K562 (cell line): ENCODE results near the gene GAB2. TPM values are rescaled to one million over a fixed set of nuclear protein-coding genes. Genes with fewer than 3 reads are reported as not detected.

Experiments used
- ATAC-seq: fragments of 200-7000 bp; cut with Tn5 transposase; 3 replicates; pipeline ENCODE4 v1.9.1; 2020; ENCODE audit warnings: moderate library complexity
- BruUV-seq: library from RNA; stranded (reverse); fragments of 400-500 nt; replicated peaks from 2 replicates; lab custom pipeline; 2021; lab: Mats Ljungman, UMichigan
- CTCF ChIA-PET: fragments of 300-600 bp; formaldehyde crosslinking; extraction: SDS; loops from one replicate; lab custom pipeline; 2021; ENCODE audit warnings: low intra/inter-chr PET ratio; lab: Yijun Ruan, JAX
- POLR2A ChIA-PET: fragments of 300-600, 350-650 bp; sonication (Branson Sonifier 250); formaldehyde crosslinking; extraction: SDS; loops from one replicate; lab custom pipeline; 2021; ENCODE audit warnings: antibody characterized with exemption, inconsistent platforms; lab: Yijun Ruan, JAX
- DNase-seq, 4 experiments: peaks; one replicate each; pipeline versions ENCODE4 v3.0.0 to v3.0.0-alpha.2; 2011 to 2018; ENCODE audit warnings: low spot score in 3 of 4, mixed read lengths in 3 of 4; ENCODE audit errors: extremely low read depth in 1 of 4
- FAIRE-seq: peaks from 2 replicates; lab custom pipeline; 2011; peaks lifted over from hg19 to GRCh38; lab: Jason Lieb, UNC
- H2AFZ ChIP-seq: 2 replicates; pipeline ENCODE4 v1.6.0; 2011; ENCODE audit warnings: low read depth, low read length, control low read depth, inconsistent platforms
- H3K27ac ChIP-seq: fragments of 200-600 bp; 3 replicates; pipeline ENCODE4 v1.8.0; 2011; ENCODE audit warnings: low read depth, mild to moderate bottlenecking, control low read depth, inconsistent platforms, low read length, moderate library complexity, mixed read lengths; ENCODE audit errors: extremely low read depth
- H3K27me3 ChIP-seq, 2 experiments: fragments of 300-600 bp in 1 of 2; 2 replicates in 1 of 2; 3 replicates in 1 of 2; pipeline versions ENCODE4 v1.6.0 to v1.8.0; 2011; ENCODE audit warnings: inconsistent platforms in 2 of 2, low read length in 2 of 2, mild to moderate bottlenecking in 1 of 2, mixed read lengths in 1 of 2, moderate library complexity in 1 of 2; ENCODE audit not compliant: control insufficient read depth in 2 of 2, insufficient read depth in 2 of 2
- H3K36me3 ChIP-seq: fragments of 300-600 bp; 3 replicates; pipeline ENCODE4 v1.8.0; 2011; ENCODE audit warnings: mild to moderate bottlenecking, low read length, inconsistent platforms; ENCODE audit not compliant: control insufficient read depth, insufficient read depth
- H3K4me1 ChIP-seq, 2 experiments: fragments of 200-600 bp in 1 of 2; replicated peaks in 1 of 2; 2 replicates in 1 of 2; 3 replicates in 1 of 2; pipeline versions ENCODE4 v1.5.1 to v1.8.0; 2011; ENCODE audit warnings: inconsistent platforms in 2 of 2, low read length in 2 of 2, mild to moderate bottlenecking in 1 of 2, mixed read lengths in 1 of 2, moderate library complexity in 1 of 2; ENCODE audit not compliant: control insufficient read depth in 2 of 2, insufficient read depth in 2 of 2
- H3K4me2 ChIP-seq: 2 replicates; pipeline ENCODE4 v1.6.1; 2011; ENCODE audit warnings: low read length, control low read depth, inconsistent platforms, mixed read lengths; ENCODE audit not compliant: insufficient read depth
- H3K4me3 ChIP-seq: fragments of 200-600 bp; sonication (generic), shearing (Covaris generic); 2 replicates; pipeline ENCODE4 v1.5.1; 2016; ENCODE audit warnings: control low read depth, inconsistent platforms
- H3K79me2 ChIP-seq: fragments of 200-600 bp; 3 replicates; pipeline ENCODE4 v1.8.0; 2011; ENCODE audit warnings: low read length, inconsistent platforms; ENCODE audit not compliant: control insufficient read depth, insufficient read depth
- H3K9ac ChIP-seq, 2 experiments: 2 replicates each; pipeline versions ENCODE4 v1.6.0 to v1.6.1; 2011; ENCODE audit warnings: low read depth in 2 of 2, low read length in 2 of 2, control low read depth in 1 of 2, inconsistent platforms in 1 of 2, mild to moderate bottlenecking in 1 of 2, mixed read lengths in 1 of 2; ENCODE audit not compliant: insufficient read depth in 1 of 2
- H3K9me1 ChIP-seq: one replicate; pipeline ENCODE4 v1.6.0; 2011; ENCODE audit warnings: inconsistent platforms, mild to moderate bottlenecking, low read length, moderate library complexity; ENCODE audit not compliant: control insufficient read depth, insufficient read depth
- H3K9me3 ChIP-seq: replicated peaks from 2 replicates; pipeline ENCODE4 v1.5.1; 2011; ENCODE audit warnings: low read depth, low read length, inconsistent platforms; ENCODE audit not compliant: control insufficient read depth, insufficient read depth
- H4K20me1 ChIP-seq: replicated peaks from 2 replicates; pipeline ENCODE4 v1.6.1; 2011; ENCODE audit warnings: low read length, inconsistent platforms, mixed read lengths; ENCODE audit not compliant: control insufficient read depth, insufficient read depth
- ARID4B ChIP-seq: sonication (generic); formaldehyde crosslinking; IDR thresholded peaks from 2 replicates; pipeline ENCODE4 v1.8.0; 2022; ENCODE audit warnings: mild to moderate bottlenecking, missing genetic modification reagents
- BCL6 ChIP-seq: fragments of 250-450 bp; sonication (Bioruptor Pico); IDR thresholded peaks from 2 replicates; pipeline ENCODE4 v1.4.0; 2020
- GABPA ChIP-seq: fragments of 200-800 bp; sonication (Bioruptor generic); conservative IDR thresholded peaks from 2 replicates; pipeline ENCODE4 v1.6.1; 2016; ENCODE audit warnings: low read depth, missing genetic modification characterization, missing compliant biosample characterization
- HMBOX1 ChIP-seq: sonication (generic); IDR thresholded peaks from 2 replicates; pipeline ENCODE4 v1.6.1; 2016
- HSF4 ChIP-seq: fragments of 250-450 bp; sonication (Bioruptor Pico); IDR thresholded peaks from 2 replicates; pipeline ENCODE4 v2.1.2; 2022; ENCODE audit warnings: mild to moderate bottlenecking, moderate library complexity, borderline replicate concordance
- JUND ChIP-seq, 2 experiments: IDR thresholded peaks; 2 replicates in 1 of 2; 3 replicates in 1 of 2; pipeline ENCODE4 v1.6.1; 2011; ENCODE audit warnings: borderline replicate concordance in 2 of 2, low read depth in 2 of 2, low read length in 2 of 2, improper control_type of control experiment in 1 of 2, missing biosample characterization in 1 of 2, missing genetic modification characterization in 1 of 2, missing genetic modification reagents in 1 of 2
- NFRKB ChIP-seq: fragments of 450-650 bp; IDR thresholded peaks from 2 replicates; pipeline ENCODE4 v1.6.1; 2016; ENCODE audit warnings: low read depth
- NKRF ChIP-seq: fragments of 450-650 bp; IDR thresholded peaks from 2 replicates; pipeline ENCODE4 v1.6.1; 2016; ENCODE audit warnings: borderline replicate concordance
- PML ChIP-seq: IDR thresholded peaks from 2 replicates; pipeline ENCODE4 v1.6.1; 2012; ENCODE audit warnings: low read length, inconsistent platforms
- ZNF175 ChIP-seq: fragments of 200-800 bp; sonication (Bioruptor generic); IDR thresholded peaks from 2 replicates; pipeline ENCODE4 v1.6.1; 2016; ENCODE audit warnings: low read depth, mild to moderate bottlenecking, missing genetic modification characterization, missing compliant biosample characterization
- ZNF197 ChIP-seq: fragments of 200-800 bp; sonication (Bioruptor generic); IDR thresholded peaks from 2 replicates; pipeline ENCODE4 v1.6.1; 2016; ENCODE audit warnings: low read depth, missing genetic modification characterization, missing compliant biosample characterization
- WGBS: fragments of 100-300 bp; shearing (Covaris generic); methylation state at CpG from one replicate; pipeline ENCODE4 v1.1.6; 2016; ENCODE audit warnings: low coverage, mixed read lengths; ENCODE audit not compliant: insufficient coverage; ENCODE audit errors: missing lambda C conversion rate; 5-methylcytosine and 5-hydroxymethylcytosine counted together
- in situ Hi-C: fragments of 300-500 bp; cut with MboI; formaldehyde crosslinking; loops from 4 replicates; pipeline ENCODE4 v1.15.0; 2018; ENCODE audit warnings: inconsistent platforms, mixed read lengths
- intact Hi-C: fragments of 100-400 bp; cut with micrococcal nuclease; formaldehyde crosslinking; loops from 2 replicates; pipeline ENCODE4 v1.14.2; 2022
- polyA plus RNA-seq, 8 experiments: library from polyadenylated mRNA; depleted of rRNA in 4 of 8; stranded (reverse) in 5 of 8; unstranded in 3 of 8; fragments of >200 nt; fragmentation: Nextera tagmentation in 2 of 8; fragmentation: Illumina TruSeq in 1 of 8; extraction: Ambion mirVana in 2 of 8; extraction: Trizol in 1 of 8; gene quantifications; 2 replicates each; pipeline versions ENCODE4 v1.2.1 to v1.2.3, GENCODE V29; 2011 to 2014; ENCODE audit warnings: inconsistent platforms in 1 of 8, missing spikeins in 1 of 8
- total RNA-seq, 7 experiments: library from RNA; depleted of rRNA in 6 of 7; stranded (reverse); fragments of >200 nt in 6 of 7; fragmentation: Illumina TruSeq in 2 of 7; extraction: Trizol in 2 of 7; gene quantifications; 2 replicates each; pipeline versions ENCODE4 v1.2.1 to v1.2.3, GENCODE V29; 2011 to 2021; ENCODE audit warnings: low replicate concordance in 1 of 7
- TF ChIP-seq, protein P1 (sequence below): fragments of 200-800 bp; sonication (Bioruptor generic); IDR thresholded peaks from 2 replicates; pipeline ENCODE4 v1.6.1; 2017; ENCODE audit warnings: missing genetic modification characterization, missing compliant biosample characterization

GAB2 gene
- total and polyA plus RNA-seq, 9 of the 15 experiments (the other 6 are each of a cell fraction or from before 2014, with no cell fraction given), result 2.3 to 35.2 (median 16.1) TPM

DNA sequence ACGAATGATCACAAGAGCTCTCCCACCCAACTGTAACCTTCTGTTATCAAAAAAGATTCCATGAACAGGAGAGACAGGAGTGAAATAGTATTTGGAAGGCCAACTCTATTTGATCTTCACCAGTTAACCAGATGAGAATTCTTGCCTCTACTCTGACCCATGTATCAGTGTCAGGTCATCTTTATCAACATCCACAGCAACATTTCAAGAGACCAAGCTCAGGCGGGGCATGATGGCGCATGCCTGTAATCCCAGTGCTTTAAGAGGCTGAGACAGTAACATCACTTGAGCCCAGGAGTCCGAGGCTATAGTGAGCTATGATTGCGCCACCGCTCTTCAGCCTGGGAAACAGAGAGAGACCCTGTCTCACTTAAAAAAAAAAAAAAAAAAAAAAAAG is 62.3 kb downstream of the GAB2 start:
- H2AFZ ChIP-seq, result peak overlapping the region; percentile 62
- ChIA-PET CTCF (no interaction called here), POLR2A (interaction anchor here (0.6 to 3.2 kb wide), 9 partner anchors 9 to 118 kb away, joined by 3 to 13 read pairs (median 5); no protein-coding TSS in a partner anchor)
- H3K4me1 ChIP-seq, result peaks cover 13 to 45% of the 10 kb centered on the region in 2 experiments; a peak in 4 of 5 replicates
- H3K36me3 ChIP-seq, result no peaks in the 10 kb centered on the region
- 28% methylated on average over 5 of the region's 6 CpGs for WGBS
- H3K9me1 ChIP-seq, result no peaks in the 10 kb centered on the region
- H3K9me3 ChIP-seq, result no peaks in the 10 kb centered on the region
- in situ Hi-C loops, result no loop called here
- H3K4me2 ChIP-seq, result peak overlapping the region; percentile 57
- DNase-seq (peak in 1 of 4 experiments; percentile 63), FAIRE-seq (peak; percentile 29), ATAC-seq (peak; percentile 61)
- intact Hi-C loops, result loop anchor here (2.0 kb wide), 1 partner anchor 127 kb away; no protein-coding TSS in a partner anchor
- peaks cover 80% of the 10 kb centered on the region for H3K79me2 ChIP-seq
- H4K20me1 ChIP-seq, result no peaks in the 10 kb centered on the region
- peak overlapping the region; percentile 66; the same call in 2 of the 3 replicates for H3K27ac ChIP-seq
- H3K4me3 ChIP-seq, result no peak overlapping the region
- H3K27me3 ChIP-seq, result no peaks in the 10 kb centered on the region
- H3K9ac ChIP-seq, result peak overlapping the region in 1 of 2 experiments; percentile 50; a peak in 2 of 4 replicates
- no TSS peak for BruUV-seq
- TF ChIP-seq HSF4 (CRISPR knock-in tag), result 0 out of 2 replicates have a peak, but pooled peaks have one; percentile 24
- 0 out of 2 replicates have a peak, but pooled peaks have one; percentile 2 for TF ChIP-seq JUND (IDR thresholded peaks at IDR 0.05; ENCODE audit: borderline replicate concordance, low read depth, low read length)
- no peak for TF ChIP-seq JUND (tag; IDR thresholded peaks at IDR 0.05; ENCODE audit: borderline replicate concordance, low read depth, low read length)
- no peak for TF ChIP-seq BCL6
- TF ChIP-seq, protein P1, sequence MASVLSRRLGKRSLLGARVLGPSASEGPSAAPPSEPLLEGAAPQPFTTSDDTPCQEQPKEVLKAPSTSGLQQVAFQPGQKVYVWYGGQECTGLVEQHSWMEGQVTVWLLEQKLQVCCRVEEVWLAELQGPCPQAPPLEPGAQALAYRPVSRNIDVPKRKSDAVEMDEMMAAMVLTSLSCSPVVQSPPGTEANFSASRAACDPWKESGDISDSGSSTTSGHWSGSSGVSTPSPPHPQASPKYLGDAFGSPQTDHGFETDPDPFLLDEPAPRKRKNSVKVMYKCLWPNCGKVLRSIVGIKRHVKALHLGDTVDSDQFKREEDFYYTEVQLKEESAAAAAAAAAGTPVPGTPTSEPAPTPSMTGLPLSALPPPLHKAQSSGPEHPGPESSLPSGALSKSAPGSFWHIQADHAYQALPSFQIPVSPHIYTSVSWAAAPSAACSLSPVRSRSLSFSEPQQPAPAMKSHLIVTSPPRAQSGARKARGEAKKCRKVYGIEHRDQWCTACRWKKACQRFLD (CRISPR knock-in tag), result peak; percentile 85
- no peak for TF ChIP-seq NKRF
- TF ChIP-seq ZNF175 (CRISPR knock-in tag), result peak; percentile 47; the same call in 1 of the 2 replicates
- TF ChIP-seq HMBOX1, result peak; percentile 41; the same call in 1 of the 2 replicates
- TF ChIP-seq GABPA (tag), result no peak
- TF ChIP-seq PML, result no peak
- TF ChIP-seq ZNF197 (CRISPR knock-in tag), result 0 out of 2 replicates have a peak, but pooled peaks have one; percentile 1
- 0 out of 2 replicates have a peak, but pooled peaks have one; percentile 15 for TF ChIP-seq NFRKB
- TF ChIP-seq ARID4B (CRISPR knock-in tag), result no peak
